Stimulated activated CD8-positive, alpha-beta memory T cell treated with anti-CD3 and anti-CD28 coated beads, Interleukin-7, amount 100 ng/mL, for 48 hours (primary cell): ENCODE data around the gene MRPS27.

Source experiments
- DNase-seq, 2 donors: peaks; one replicate each; pipeline ENCODE4 v3.0.0-alpha.2; 2020; ENCODE audit warnings: low read depth in 1 of 2; ENCODE audit errors: extremely low read depth in 1 of 2

MRPS27 gene

DNA sequence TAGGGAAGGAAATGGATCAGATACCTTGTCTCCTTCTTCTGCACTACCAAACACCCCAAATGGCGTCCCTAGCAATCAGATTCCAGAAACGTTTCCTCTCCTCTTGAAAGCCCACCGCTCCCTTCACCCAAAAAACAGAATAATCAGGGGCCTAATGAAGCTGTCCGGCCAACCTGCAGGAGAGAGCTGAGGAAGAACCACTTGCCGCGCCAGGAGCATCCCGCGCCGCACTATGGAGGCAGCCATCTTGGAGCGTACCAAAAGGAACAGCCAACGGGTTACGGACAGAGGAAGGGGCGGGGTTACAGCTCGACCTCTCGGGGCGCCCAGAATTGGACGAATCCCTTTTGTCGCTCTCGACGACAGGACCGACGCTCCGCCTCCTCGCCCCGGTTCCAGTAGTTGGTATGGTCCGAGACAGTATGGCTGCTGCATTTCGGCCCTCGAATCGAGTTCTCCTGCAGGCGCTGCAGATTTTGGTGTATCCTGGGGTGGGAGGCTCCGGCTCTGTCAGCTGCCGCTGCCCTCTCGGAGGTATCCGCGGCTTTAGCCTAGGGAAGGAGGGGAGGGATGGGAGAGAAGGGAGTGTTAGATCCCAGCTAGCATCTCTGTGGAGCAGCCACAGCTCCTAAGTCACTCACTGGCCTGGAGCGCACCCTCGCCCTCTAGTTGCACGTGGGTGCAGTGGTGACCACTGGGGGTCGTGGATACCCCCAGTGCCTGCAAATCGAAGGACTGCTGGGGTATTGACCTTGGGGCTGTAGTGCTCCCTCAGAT is at the start of gene MRPS27, which contains the start of gene PTCD2:
Gene MRPS27, minus strand, starts transcription at position 265 of the 777 bp plus-strand sequence. Its CDS starts 19 bp downstream, at position 246.
Gene PTCD2, plus strand, starts transcription at position 398 of the 777 bp plus-strand sequence. Its CDS starts 10 bp downstream, at position 408.
- DNase-seq = peak; percentile 80 to 94

DNA sequence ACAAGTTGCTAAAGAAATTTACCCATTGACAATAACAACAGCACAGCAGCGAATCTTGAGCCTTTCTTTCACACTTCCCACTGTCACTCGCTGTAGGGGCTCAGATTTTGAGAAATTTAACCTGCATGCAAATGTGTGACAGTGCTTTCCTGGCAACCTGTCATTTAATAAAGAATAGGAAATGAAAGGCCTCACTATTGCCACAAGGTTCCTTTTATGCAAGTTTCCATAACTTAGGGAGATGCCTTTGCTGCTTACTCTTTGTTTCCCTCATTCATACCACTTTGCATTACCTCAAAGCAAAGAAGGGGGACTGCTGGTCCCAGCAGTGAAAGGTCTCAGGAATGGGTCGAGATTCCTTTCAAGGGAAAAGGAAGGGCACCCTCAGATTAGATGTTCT is 49.7 kb upstream of the MRPS27 start:
- no peak for DNase-seq

DNA sequence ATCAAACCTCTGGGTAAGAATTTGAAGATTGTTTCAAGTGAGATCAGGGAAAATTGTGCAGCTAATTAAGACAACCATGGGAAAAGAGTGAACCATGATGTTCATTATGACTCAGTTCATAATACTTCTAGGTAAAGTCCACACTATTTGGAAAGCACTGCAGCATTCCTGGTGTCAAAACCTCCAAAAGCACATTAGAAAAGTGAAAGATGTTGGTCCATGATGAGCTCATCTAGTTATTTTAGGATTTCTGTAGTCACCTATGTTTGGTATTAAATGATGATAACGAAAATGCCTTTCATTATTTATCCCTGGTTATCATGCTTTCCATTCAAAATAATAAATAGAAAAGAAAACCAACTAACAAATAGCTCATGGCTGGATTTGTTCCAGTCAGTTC is 49.3 kb upstream of the MRPS27 start:
- no peak for DNase-seq

- DNase-seq = no peak
Measured at GRCh38 chr5:72368271-72368670, 48.2 kb upstream of the MRPS27 start.

DNA sequence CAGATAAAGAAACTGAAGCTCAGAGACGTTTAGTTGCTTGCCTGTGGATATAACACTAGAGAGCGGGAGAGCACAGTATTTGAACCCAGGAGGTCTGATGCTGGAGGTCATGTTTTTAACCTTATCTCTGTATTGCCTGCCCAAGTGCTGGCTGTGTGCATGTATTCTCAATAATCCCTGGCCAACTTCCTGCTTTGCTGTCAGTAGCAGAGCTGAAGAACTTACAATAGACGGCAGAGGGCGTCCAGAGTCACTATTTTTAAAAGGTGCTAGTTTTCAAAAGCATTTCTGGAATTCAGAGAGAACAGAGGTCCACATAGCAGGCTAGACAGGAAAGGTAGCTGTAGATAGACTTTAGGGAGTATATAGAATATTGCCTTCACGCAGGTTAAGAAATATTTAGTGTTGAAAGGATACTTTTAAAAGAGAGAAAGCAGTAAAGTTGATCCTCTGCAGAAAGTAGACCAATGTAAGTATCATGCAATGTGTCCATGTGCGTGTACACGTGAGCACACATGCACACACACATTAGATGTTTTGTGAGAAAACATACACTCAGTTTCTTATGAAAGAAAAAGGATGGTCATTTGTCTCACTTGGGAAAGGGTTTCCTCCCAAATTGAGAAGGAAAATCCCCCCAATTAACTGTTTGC is 46.4 kb upstream of the MRPS27 start:
- DNase-seq = peak in 1 of 2 donors; percentile 9

DNA sequence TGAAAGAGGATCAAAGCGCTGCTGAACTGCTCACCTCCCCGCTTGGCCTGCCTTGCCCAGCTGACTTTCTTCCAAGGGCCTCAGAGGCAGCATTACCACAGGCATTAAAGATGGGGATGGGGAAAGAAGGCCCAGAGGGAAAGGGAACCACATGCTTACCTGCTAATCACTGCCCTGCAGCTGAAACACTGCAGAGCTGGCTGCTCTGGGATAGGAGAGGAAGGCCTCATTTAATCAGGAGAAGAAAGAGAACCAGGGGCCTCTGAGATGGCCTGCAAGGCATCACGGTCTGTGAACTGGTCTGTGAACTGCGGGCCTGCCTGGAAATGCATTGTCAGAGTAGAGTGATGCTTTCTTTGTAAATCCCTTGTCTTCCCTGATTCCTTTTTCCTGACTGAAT is 44.9 kb upstream of the MRPS27 start:
- DNase-seq = no peak

DNA sequence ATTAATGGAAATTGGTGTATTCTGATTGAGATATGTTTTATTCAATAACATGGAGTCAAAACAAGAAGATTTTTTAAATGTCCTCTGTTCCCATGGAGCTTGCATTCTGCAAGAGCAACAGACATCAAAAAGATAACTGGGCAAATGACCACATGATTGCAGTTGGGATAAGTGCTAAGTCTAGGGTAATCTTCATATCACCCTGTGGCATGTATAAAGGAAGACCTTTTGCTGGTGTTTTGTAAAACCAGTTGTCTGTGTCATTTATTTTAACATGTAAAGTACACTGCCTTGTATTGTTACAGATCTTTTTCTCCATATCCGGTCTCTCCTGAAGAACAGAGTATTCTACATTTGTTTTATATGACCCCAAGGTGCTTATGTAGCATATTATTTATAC is 44.1 kb upstream of the MRPS27 start:
- DNase-seq = no peak

DNA sequence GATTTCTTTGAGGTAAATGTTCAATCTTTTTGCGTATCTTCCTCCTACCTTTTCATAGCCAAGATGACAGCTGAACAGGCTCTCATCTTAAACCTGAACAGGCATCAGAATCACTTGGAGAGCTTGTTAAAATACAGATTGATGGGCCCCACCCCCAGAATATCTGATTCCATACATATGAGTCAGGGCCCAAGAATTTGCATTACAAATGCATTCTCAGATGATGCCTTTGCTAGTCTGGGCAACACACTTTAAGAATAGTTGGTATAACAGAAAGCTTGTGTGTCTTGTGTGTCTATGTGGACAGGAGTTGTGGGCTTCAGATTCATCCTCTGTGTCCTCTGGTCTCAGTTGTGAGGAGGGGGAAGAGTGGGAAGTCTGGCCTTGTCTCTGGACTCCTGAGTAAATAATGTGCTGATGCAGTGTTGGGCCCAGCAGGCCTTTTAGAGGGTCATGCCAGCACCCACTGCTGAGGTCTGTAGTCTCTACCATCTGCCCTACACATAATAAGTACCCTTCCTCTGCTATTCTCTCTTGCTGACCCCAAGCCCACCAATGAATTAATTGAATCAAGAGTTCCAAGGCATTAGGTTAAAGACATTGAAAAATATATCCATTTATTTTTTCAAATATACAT is 43.2 kb upstream of the MRPS27 start:
- no peak for DNase-seq

GRCh38 chr5:72359886-72360285 is 39.8 kb upstream of the MRPS27 start:
- no peak for DNase-seq

DNA sequence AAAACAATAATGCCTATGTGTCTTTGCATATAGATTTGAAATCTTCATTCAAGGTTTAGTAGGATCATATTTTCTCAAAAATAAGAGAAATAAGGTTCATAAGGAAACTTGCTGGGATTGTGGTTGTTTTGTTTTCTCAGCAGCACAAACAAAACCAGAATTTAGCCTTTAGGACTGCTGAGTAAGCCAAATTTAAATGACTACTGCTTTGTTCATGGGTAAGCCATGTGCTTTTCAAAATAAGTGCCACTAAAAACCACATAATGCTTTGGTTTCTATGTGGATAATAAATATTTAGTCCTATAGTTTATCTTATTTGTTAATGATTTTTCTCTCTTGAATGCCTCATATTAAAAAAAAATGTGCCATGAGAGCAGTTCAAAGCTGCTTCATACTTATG is 38.9 kb upstream of the MRPS27 start:
- no peak for DNase-seq

GRCh38 chr5:72356361-72356760 is 36.3 kb upstream of the MRPS27 start:
- no peak for DNase-seq

GRCh38 chr5:72355706-72356299 is 35.8 kb upstream of the MRPS27 start:
- no peak for DNase-seq

GRCh38 chr5:72353046-72353445 is 33.0 kb upstream of the MRPS27 start:
- DNase-seq = no peak

- no peak for DNase-seq
Measured at GRCh38 chr5:72352616-72353015, 32.6 kb upstream of the MRPS27 start.

DNA sequence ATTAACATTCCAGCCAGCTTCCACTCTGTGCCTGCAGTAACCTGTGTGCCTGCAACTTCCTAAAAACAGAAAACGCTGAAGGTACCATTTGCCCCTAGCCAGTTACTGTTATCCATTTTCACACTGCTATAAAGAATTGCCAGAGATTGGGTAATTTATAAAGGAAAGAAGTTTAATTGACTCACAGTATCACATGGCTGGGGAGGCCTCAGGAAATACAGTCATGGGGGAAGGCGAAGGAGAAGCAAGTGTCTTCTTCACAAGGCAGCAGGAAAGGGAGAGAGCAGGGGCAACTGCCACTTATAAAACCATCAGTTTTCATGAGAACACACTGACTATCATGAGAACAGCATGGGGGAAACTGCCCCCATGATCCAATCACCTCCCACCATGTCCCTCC is 31.3 kb upstream of the MRPS27 start:
- no peak for DNase-seq

- DNase-seq = peak in 1 of 2 donors; percentile 7
Measured at GRCh38 chr5:72347801-72348308, 27.8 kb upstream of the MRPS27 start.

GRCh38 chr5:72346398-72346797 is 26.4 kb upstream of the MRPS27 start:
- DNase-seq = no peak

GRCh38 chr5:72338689-72339209 is 18.7 kb upstream of the MRPS27 start:
- DNase-seq = no peak

GRCh38 chr5:72337159-72337558 is 17.1 kb upstream of the MRPS27 start:
- DNase-seq = no peak

GRCh38 chr5:72330712-72331111 is 10.7 kb upstream of the MRPS27 start:
- DNase-seq = no peak

DNA sequence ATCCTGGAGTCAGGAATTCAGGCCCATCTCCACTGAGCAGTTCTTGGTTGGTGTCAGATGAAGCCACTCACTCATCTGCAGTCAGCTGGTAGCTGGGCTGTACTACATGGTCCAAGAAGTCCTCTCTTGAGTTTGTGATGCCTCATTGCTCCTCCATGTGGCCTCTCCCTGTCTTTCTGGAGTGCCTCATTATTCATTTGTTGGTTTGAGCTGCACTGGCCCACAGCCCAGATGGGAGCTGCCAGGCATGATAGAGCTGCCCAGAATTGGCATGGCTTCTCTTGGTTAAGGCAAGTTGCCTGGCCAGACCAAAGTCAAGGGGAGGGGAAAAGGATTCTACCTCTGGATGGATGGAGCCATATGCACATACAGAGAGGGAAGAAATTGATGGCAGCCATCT is 8.1 kb upstream of the MRPS27 start:
- DNase-seq = no peak
